Testis (tissue), 3 donors: ENCODE results near the gene THRB. TPM values are rescaled to one million over a fixed set of nuclear protein-coding genes. Genes with fewer than 3 reads are reported as not detected.

Experiments
- DNase-seq: peaks from one replicate; pipeline ENCODE4 v3.0.0-alpha.2; 2019
- H3K27ac ChIP-seq, 2 donors: fragments of 200-600 bp; sonication (generic); one replicate each; pipeline ENCODE4 v1.5.1; 2019
- H3K27me3 ChIP-seq: fragments of 200-600 bp; sonication (generic); one replicate; pipeline ENCODE4 v1.5.1; 2019
- H3K36me3 ChIP-seq: fragments of 200-600 bp; sonication (generic); one replicate; pipeline ENCODE4 v1.5.1; 2017; ENCODE audit warnings: low read depth; ENCODE audit errors: missing control alignments
- H3K4me1 ChIP-seq: fragments of 200-600 bp; sonication (generic); one replicate; pipeline ENCODE4 v1.5.1; 2019
- H3K4me3 ChIP-seq, 2 donors: fragments of 200-600 bp; sonication (generic); one replicate each; pipeline ENCODE4 v1.5.1; 2017 to 2019
- H3K9me3 ChIP-seq: fragments of 200-600 bp; sonication (generic); one replicate; pipeline ENCODE4 v1.5.1; 2017
- POLR2A ChIP-seq: fragments of 450-650 bp; IDR thresholded peaks from one replicate; pipeline ENCODE4 v1.6.1; 2017; ENCODE audit warnings: antibody characterized with exemption, mild to moderate bottlenecking, moderate library complexity
- WGBS, 2 donors: methylation state at CpG; one replicate each; pipeline ENCODE4 v1.1.5; 2018; 5-methylcytosine and 5-hydroxymethylcytosine counted together
- intact Hi-C: fragments of 100-400 bp; cut with DNase I; formaldehyde crosslinking; loops from one replicate; pipeline ENCODE4 v1.15.1; 2023; ENCODE audit warnings: low total_unique reads
- polyA plus RNA-seq: library from polyadenylated mRNA; stranded (reverse); fragments of 350-450 nt; fragmentation: Illumina TruSeq; extraction: RNeasy Lipid Tissue Mini Kit (QIAGEN cat#74804); gene quantifications from one replicate; pipeline ENCODE4 v1.2.3, GENCODE V29; 2014; ENCODE audit warnings: low read depth, low replicate concordance; ENCODE audit not compliant: insufficient read depth
- total RNA-seq, 2 donors: library from RNA; depleted of rRNA; stranded (reverse); fragments of >200 nt; gene quantifications; one replicate each; pipeline ENCODE4 v1.2.3, GENCODE V29; 2016
- TF ChIP-seq, protein P1 (sequence below), 3 experiments: fragments of 450-650 bp in 2 of 3; fragments of 200-600 bp in 1 of 3; sonication (generic) in 1 of 3; IDR thresholded peaks; one replicate each; pipeline ENCODE4 v1.5.1; 2016 to 2019; ENCODE audit warnings: antibody characterized with exemption in 3 of 3, mild to moderate bottlenecking in 2 of 3, moderate library complexity in 1 of 3

THRB gene
- total and polyA plus RNA-seq, 3 donors from 2014 or later, result 1.3 to 2.0 (median 1.4) TPM

DNA sequence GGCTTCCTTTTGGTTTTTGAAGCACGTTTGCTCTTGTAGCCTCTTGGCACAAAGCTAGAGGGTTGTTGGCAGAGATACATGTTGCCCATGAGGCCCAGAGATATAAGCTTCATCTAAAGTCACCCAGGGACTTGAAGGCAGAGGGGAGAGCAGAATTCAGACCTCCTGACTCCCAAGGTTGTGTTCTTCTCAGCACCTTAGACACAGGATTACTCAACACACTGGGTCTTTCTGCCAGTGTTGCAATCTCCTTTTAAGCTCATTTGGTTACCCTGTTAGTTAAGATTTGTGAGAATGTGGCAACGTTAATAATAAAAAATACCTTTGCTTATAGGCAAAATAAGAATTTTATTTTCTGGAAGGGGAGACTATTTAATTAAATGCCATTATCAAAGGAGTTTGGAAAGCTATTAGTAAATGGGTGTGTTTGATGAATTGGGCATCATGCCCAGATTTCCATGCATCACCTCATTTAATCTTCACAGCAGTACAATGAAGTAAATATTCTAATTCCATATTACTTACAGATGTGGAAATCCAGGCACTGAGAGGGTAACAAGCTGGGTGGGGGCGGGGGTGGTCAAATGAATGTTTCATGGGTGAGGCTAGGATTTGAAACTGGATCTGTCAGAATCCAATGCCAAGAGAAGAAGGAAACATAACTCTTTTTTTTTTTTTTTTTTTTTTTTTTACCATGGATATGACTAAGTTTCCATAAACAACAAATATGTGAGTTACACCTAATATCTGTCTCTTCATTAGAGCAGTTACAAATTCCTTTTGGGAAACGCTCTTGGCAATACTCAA lies 366.2 kb downstream of the THRB start:
- no peaks in the 10 kb centered on the region for H3K4me1 ChIP-seq
- H3K9me3 ChIP-seq, result no peaks in the 10 kb centered on the region
- H3K27ac ChIP-seq, result no peak overlapping the region
- no peak for DNase-seq
- H3K36me3 ChIP-seq, result no peaks in the 10 kb centered on the region
- intact Hi-C loops, result no loop called here
- WGBS, 2 donors, result 70 to 78% methylated on average over 4 of the region's 4 CpGs
- no peaks in the 10 kb centered on the region for H3K27me3 ChIP-seq
- TF ChIP-seq POLR2A, result no peak
- TF ChIP-seq, protein P1, sequence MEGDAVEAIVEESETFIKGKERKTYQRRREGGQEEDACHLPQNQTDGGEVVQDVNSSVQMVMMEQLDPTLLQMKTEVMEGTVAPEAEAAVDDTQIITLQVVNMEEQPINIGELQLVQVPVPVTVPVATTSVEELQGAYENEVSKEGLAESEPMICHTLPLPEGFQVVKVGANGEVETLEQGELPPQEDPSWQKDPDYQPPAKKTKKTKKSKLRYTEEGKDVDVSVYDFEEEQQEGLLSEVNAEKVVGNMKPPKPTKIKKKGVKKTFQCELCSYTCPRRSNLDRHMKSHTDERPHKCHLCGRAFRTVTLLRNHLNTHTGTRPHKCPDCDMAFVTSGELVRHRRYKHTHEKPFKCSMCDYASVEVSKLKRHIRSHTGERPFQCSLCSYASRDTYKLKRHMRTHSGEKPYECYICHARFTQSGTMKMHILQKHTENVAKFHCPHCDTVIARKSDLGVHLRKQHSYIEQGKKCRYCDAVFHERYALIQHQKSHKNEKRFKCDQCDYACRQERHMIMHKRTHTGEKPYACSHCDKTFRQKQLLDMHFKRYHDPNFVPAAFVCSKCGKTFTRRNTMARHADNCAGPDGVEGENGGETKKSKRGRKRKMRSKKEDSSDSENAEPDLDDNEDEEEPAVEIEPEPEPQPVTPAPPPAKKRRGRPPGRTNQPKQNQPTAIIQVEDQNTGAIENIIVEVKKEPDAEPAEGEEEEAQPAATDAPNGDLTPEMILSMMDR (IDR thresholded peaks at IDR 0.05), result no peak
- no peak overlapping the region for H3K4me3 ChIP-seq

DNA sequence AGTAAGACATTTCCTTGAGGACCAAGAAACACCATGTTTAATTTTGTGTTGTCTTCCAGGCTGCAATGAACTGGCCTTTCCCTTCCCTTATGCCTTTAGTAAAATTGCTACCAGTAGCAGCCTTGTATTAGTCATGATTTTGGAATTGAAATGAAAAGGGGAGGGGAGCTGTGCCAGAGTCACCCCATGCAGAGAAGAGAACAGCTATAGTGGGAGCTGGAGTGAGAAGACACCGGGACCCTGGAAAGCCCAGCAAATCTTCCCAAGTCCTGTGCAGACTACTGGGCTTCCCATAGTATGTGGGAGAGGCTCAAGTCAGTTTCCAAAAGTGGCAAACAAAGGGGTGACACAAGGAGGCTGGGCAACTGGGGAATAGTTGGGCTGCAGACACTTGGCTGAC lies 371.1 kb downstream of the THRB start:
- Histone ChIP-seq H3K4me1 (no peaks in the 10 kb centered on the region), H3K9me3 (no peaks in the 10 kb centered on the region), H3K4me3 (no peak overlapping the region), H3K36me3 (no peaks in the 10 kb centered on the region), H3K27me3 (no peaks in the 10 kb centered on the region), H3K27ac (no peak overlapping the region)
- TF ChIP-seq, protein P1 (IDR thresholded peaks at IDR 0.05), result no peak
- no peak for TF ChIP-seq POLR2A
- 87 to 100% methylated on average over 1 of the region's 1 CpG for WGBS, 2 donors
- no peak for DNase-seq
- intact Hi-C loops, result no loop called here

DNA sequence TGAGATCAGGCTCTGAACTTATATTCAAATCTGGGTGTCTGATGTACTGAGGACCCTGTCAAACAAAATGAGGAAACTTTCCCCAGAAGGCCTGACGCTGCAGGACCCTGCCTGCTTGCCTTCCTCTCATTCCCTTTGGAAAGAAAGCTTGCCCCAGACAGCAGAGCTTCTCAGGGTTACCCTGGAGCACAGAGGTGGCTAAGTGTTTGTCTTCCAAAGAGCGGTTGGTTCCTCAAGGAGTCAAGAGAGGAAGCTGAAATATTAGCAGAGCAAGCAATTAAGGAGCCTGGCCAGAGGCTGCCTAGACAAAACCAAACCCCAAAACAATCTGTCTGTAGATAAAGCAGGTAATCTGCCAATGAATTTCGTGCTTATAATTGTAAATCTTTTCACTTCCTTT lies 374.2 kb downstream of the THRB start:
- H3K9me3 ChIP-seq, result no peaks in the 10 kb centered on the region
- intact Hi-C loops, result no loop called here
- H3K36me3 ChIP-seq, result no peaks in the 10 kb centered on the region
- no peaks in the 10 kb centered on the region for H3K27me3 ChIP-seq
- no peak for TF ChIP-seq POLR2A
- TF ChIP-seq, protein P1 (IDR thresholded peaks at IDR 0.05), result no peak
- H3K4me3 ChIP-seq, result no peak overlapping the region
- no peak for DNase-seq
- no peak overlapping the region for H3K27ac ChIP-seq
- H3K4me1 ChIP-seq, result no peaks in the 10 kb centered on the region
- 82 to 89% methylated on average over 3 of the region's 3 CpGs for WGBS, 2 donors

DNA sequence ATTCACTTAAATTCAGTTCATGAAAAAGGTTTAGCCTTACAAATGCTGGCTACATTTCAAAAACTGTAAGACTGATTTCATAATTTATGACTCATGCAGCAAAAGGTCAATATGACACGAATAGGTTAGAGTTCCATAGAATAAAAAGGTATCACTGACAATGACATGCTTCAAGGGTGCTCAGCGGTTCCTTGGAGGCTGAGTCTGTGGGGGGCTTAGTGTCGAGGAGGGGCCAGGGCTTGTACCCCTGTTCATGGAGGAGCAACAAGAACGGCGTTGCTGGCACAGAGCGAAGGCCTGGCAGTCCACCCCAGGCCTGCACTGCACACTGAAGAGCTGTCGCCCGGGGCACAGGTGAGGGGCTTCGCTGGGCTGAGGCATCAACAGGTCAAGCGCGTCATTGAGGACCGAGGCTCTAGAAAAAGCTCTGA lies 375.3 kb downstream of the THRB start:
- no peak for TF ChIP-seq POLR2A
- TF ChIP-seq, protein P1 (IDR thresholded peaks at IDR 0.05), result no peak
- no peak for DNase-seq
- Histone ChIP-seq H3K27ac (no peak overlapping the region), H3K4me3 (no peak overlapping the region), H3K4me1 (no peaks in the 10 kb centered on the region), H3K36me3 (no peaks in the 10 kb centered on the region), H3K9me3 (no peaks in the 10 kb centered on the region), H3K27me3 (no peaks in the 10 kb centered on the region)
- intact Hi-C loops, result no loop called here
- 79 to 88% methylated on average over 12 of the region's 12 CpGs for WGBS, 2 donors

DNA sequence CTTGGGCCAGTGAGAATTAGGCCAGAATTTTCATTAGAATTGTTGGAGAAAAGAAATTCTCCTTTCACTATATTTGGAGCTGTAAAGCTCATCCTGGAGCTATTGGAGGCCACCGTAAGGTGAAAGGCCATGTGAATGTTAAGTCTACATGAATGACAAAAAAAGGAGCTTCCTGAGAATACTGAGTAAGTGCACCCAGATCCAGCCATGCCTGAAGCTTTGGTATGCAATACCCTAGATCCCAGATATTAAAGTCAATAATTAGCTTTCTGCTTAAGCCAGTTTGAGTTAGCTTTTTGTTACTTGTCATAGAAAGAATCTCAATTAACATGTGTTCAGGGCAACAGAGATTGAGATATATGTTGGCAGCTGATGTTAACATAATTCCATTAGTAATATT lies 377.1 kb downstream of the THRB start:
- no peak for DNase-seq
- no peaks in the 10 kb centered on the region for H3K9me3 ChIP-seq
- no peak overlapping the region for H3K27ac ChIP-seq
- no peak overlapping the region for H3K4me3 ChIP-seq
- no peaks in the 10 kb centered on the region for H3K27me3 ChIP-seq
- H3K36me3 ChIP-seq, result no peaks in the 10 kb centered on the region
- H3K4me1 ChIP-seq, result no peaks in the 10 kb centered on the region
- no peak for TF ChIP-seq POLR2A
- TF ChIP-seq, protein P1 (IDR thresholded peaks at IDR 0.05), result no peak
- intact Hi-C loops, result no loop called here
- 94 to 100% methylated on average over 1 of the region's 1 CpG for WGBS, 2 donors
